Measurements from ENCODE around the gene ANKRD18A.

DNA sequence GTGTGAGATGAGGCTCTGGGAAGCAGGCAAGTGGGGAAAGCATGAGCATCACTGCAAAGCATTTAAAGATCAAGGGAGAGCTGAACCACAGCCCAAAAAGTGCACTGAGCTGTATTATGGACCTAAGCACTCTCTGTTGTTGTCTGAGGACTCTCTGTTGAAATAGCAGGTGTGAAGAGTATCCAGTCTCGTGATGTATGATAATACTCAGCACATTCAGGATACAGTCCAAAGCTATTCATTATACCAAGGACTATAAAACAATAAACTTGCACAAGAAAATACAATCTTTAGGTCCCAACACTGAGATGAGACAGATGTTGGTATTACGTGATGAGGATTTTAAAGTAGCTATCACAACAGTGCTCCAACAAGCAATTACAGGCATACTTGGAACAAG, 98.6 kb downstream of the ANKRD18A start:
- TF ChIP-seq, protein P1, sequence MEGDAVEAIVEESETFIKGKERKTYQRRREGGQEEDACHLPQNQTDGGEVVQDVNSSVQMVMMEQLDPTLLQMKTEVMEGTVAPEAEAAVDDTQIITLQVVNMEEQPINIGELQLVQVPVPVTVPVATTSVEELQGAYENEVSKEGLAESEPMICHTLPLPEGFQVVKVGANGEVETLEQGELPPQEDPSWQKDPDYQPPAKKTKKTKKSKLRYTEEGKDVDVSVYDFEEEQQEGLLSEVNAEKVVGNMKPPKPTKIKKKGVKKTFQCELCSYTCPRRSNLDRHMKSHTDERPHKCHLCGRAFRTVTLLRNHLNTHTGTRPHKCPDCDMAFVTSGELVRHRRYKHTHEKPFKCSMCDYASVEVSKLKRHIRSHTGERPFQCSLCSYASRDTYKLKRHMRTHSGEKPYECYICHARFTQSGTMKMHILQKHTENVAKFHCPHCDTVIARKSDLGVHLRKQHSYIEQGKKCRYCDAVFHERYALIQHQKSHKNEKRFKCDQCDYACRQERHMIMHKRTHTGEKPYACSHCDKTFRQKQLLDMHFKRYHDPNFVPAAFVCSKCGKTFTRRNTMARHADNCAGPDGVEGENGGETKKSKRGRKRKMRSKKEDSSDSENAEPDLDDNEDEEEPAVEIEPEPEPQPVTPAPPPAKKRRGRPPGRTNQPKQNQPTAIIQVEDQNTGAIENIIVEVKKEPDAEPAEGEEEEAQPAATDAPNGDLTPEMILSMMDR (conservative IDR thresholded peaks at IDR 0.05; ENCODE audit: low read depth, low read length) = no peak
- no peak for TF ChIP-seq EZH2phosphoT487 (IDR thresholded peaks at IDR 0.05; ENCODE audit: borderline replicate concordance, low read length)

Data from PC-3 (cell line).